Measurements from ENCODE around the gene DPP3.

GRCh38 chr11:66488957-66489356 is 8.7 kb downstream of the DPP3 start:
- no peak for TF ChIP-seq CTCF (conservative IDR thresholded peaks at IDR 0.05 in 1 of 2, IDR thresholded peaks at IDR 0.05 in 1 of 2; ENCODE audit: low read depth in 1 of 2, low read length in 2 of 2)
- no peak for TF ChIP-seq EZH2 (IDR thresholded peaks at IDR 0.05; ENCODE audit: low read length, missing control alignments)

Data from fibroblast of lung (primary cell).